ENCODE results near the gene GIT1. TPM values are rescaled to one million over a fixed set of nuclear protein-coding genes. Genes with fewer than 3 reads are reported as not detected.

The GIT1 gene
- total and polyA plus RNA-seq, 2 of the 13 experiments (the other 11 are each of a cell fraction or from before 2014, with no cell fraction given), result 14.2 to 30.8 TPM

- TF ChIP-seq HMGXB4 (CRISPR knock-in tag; IDR thresholded peaks at IDR 0.05; ENCODE audit: borderline replicate concordance in 1 of 2, low read depth in 1 of 2) (no peak; a peak in 1 of 4 replicates), ZNF609 (CRISPR knock-in tag; IDR thresholded peaks at IDR 0.05; ENCODE audit: borderline replicate concordance) (0 out of 2 replicates have a peak, but pooled peaks have one; percentile 18), ZBTB42 (CRISPR knock-in tag; IDR thresholded peaks at IDR 0.05) (no peak), FOXC1 (CRISPR knock-in tag; IDR thresholded peaks at IDR 0.05; ENCODE audit: borderline replicate concordance) (no peak), ZBTB26 (CRISPR knock-in tag; IDR thresholded peaks at IDR 0.05; ENCODE audit: borderline replicate concordance) (no peak), ZKSCAN8 (CRISPR knock-in tag; IDR thresholded peaks at IDR 0.05; ENCODE audit: borderline replicate concordance) (no peak), ZNF260 (CRISPR knock-in tag; IDR thresholded peaks at IDR 0.05; ENCODE audit: borderline replicate concordance, low read depth) (no peak), HDAC1 (CRISPR knock-in tag; IDR thresholded peaks at IDR 0.05) (peak; percentile 61; the same call in 1 of the 2 replicates), SNRNP70 (IDR thresholded peaks at IDR 0.05; ENCODE audit: low read depth, low read length) (no peak), HDAC6 (IDR thresholded peaks at IDR 0.05; ENCODE audit: low read depth, low read length) (no peak), ZNF496 (CRISPR knock-in tag; IDR thresholded peaks at IDR 0.05; ENCODE audit: insufficient replicate concordance) (no peak), PLSCR1 (CRISPR knock-in tag; IDR thresholded peaks at IDR 0.05; ENCODE audit: borderline replicate concordance) (no peak), AKAP8 (CRISPR knock-in tag; IDR thresholded peaks at IDR 0.05) (no peak), MIER2 (CRISPR knock-in tag; IDR thresholded peaks at IDR 0.05) (no peak), ZFP37 (CRISPR knock-in tag; IDR thresholded peaks at IDR 0.05; ENCODE audit: borderline replicate concordance) (no peak), THAP11 (CRISPR knock-in tag; IDR thresholded peaks at IDR 0.05) (peak; percentile 53), BRD4 (CRISPR knock-in tag; IDR thresholded peaks at IDR 0.05) (no peak), HCFC1 (IDR thresholded peaks at IDR 0.05; ENCODE audit: low read depth, low read length) (no peak), HMG20B (CRISPR knock-in tag; conservative IDR thresholded peaks at IDR 0.05) (no peak), JUNB (CRISPR knock-in tag; IDR thresholded peaks at IDR 0.05; ENCODE audit: borderline replicate concordance) (no peak)
Observed at GRCh38 chr17:29589524-29590410, at the start of gene GIT1 (continued).
